ENCODE measurements around the gene MAPK7.

Gene MAPK7

GRCh38 chr17:19378416-19379360 lies at the start of gene MAPK7:
TSS of gene MAPK7 (plus strand) at chr17:19378498. CDS start at chr17:19378901, 403 bp downstream.
- DNase-seq = no peak

DNA sequence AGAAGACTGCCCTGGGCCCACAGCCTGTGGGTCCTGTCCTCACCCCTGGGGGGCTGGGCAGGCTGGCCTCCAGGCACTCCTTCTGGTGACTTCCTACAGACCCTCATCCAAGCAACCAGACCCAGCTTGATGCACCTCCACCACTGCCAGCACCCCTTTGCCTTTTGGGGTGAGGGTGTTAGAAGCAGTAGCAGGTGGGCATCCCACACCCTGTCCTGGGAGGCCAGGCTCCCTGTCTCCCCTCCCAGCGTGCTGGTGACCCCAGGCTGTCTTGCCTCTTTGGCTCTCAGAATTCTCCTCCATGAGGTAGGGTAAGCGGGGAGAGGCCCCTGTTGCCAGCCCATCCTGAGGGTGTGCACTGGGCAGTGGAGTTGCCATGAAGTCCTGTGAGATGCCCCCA lies 49.2 kb upstream of the MAPK7 start:
- no peak for DNase-seq

DNA sequence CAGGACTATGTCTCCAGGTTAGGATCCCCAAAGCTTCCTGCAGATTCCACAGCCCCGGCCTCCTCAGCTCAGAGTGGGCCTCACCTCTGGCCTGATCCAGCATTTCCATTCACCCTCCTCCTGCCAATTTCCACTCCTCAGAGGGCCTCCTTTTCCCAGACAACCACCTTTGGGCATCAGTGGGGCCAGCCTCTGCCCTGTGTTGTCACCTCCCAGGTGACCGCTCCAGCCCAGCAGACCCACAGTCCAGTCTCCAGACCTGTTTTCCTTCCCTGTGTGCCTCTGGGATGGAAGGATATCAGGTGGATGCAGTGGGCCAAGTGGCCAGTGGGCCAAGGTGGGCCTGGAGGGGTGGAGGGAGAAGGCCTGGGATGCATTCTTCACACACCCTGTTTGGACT lies 48.5 kb upstream of the MAPK7 start:
- DNase-seq = no peak

DNA sequence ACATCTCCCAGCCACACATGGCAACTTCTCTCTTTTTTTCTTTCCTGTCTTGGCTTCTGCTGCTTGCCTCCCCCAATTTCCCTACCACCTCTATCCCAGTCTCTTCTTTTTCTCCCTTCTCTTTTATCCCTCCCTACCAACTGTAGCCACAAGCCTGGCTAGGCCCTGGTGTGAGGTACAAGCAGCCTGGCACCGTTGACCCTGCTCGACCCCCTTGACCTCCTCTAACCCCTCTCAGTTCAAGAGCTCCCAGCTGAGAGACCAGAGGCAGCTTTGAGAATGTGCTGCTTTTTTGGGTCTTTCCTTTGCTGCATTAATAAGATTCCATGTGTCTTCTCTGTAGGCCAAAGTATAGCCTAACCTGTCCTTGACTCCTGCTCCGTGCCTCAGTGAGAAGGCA lies 48.0 kb upstream of the MAPK7 start:
- DNase-seq = no peak

DNA sequence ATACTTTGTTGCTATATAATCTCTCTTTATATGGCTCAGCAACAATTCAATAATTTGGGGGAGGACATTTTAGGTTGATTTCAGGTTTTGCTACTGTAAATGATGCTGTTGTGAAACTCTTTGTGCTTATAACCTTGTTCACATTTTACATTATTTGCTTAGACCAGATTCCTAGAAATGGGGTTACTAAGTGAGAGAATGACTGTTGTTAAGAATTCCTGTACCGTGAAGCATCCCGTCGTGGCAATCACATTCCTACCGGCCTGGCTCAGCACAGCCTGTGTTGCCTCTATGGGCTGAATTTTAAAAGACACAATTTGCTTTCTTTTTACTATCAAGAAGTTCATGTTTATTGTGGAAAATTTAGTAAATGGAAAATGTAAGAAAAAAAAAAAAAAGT lies 47.2 kb upstream of the MAPK7 start:
- no peak for DNase-seq

DNA sequence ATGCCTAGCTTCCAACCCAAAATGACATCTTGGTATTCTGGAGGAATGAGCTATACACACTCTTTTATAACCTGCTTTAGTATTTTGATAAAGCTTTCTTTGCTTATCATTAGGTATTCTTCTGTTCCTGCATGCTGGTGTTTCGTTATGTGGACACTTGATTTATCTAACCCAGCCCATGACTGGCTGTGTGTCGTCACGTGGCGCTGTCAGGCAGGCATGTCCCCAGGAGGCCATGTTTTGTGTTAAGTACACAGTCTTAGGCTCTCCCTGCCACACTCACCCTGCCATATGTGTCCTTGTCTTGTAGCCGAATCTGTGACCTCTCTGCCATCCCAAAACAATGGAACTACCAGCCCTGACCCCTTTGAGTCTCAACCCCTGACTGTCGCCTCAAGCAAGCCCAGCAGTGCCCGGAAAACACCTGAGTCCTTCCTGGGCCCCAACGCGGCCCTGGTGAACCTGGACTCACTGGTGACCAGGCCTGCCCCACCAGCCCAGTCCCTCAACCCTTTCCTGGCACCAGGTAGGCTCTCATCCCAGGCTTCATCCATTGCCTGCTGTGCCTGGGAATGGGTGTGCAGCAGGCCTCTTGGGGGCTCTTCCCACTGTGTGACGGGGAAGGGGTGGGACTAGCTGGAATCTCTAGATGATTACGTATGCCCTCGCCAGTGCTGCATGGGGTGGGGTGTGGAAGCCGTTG lies 46.6 kb upstream of the MAPK7 start:
- DNase-seq = no peak

- no peak for DNase-seq
Measured at GRCh38 chr17:19332371-19333131, 45.7 kb upstream of the MAPK7 start.

GRCh38 chr17:19333132-19333440 lies 45.2 kb upstream of the MAPK7 start:
- no peak for DNase-seq

GRCh38 chr17:19333736-19334290 lies 44.5 kb upstream of the MAPK7 start:
- DNase-seq = no peak

GRCh38 chr17:19334331-19334730 lies 44.0 kb upstream of the MAPK7 start:
- DNase-seq = no peak

DNA sequence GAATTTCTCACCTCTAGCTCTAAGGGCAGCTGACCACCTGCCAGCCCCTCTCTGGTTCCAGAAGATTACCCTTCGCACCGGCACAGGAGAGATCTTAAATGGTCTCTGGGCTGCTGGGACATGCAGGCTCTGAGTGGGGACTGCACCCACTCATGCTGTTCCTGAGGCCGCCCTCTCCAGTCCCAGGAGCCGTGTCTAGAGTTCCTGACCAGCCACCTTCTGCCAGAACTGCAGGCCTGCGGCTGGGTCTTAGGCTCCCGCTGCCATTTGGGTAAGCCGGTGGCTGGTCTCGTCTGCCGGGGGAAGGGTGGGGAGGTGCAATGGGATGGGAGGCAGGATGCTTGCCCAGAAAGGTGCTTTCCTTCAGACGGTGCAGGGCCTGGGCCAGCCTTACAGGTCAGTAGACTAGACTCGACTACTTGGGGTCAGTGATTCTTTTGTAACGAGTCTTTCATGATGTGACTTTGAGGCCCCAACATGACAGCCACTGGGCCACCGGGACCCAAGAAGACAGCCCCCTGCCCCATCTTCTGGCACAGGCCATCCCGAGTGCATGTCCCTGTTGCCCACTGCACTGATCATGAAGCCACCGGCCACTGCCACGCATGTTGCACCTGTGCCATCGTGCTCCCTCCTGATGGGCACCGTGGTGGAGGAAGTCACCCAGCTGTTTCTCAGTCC lies 42.2 kb upstream of the MAPK7 start:
- no peak for DNase-seq

DNA sequence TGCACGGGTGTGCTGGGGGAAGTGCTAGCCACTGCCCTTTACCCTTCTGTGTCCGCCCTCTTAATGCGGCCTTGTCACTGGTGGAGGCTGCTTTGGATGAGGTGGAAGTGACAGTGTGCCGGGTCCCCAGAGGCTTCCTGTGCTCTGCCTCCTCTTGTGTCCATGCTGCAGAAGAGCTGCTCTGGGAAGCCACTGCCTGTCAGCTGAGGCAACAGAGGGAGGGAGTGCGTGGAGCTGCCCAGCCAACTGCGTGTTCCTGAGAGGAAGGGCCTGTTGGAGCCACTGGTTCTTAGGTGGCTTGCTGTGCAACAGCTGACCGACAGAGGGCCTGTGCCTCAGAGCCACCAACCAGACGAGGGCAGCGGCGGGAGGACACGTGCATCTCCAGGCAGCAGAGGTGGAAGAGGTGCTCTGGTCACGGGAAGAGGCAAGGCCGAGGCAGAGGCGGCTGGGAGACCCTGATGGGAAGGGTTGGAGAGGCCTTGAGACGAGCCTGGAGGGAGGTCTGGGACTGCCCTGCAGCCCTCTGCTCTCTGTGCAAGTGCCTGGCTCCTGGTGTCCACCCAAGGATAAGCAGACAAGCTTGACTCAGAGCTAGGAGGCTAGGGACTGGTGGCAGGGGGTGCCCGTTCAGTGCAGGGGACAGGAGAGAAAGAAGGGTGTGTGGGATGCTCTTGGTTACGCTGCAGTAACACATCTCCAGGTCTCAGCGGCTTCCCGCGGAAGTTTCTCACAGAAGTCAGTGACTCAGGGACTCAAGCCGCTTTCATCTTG lies 41.2 kb upstream of the MAPK7 start:
- DNase-seq = peak; percentile 7 to 42

DNA sequence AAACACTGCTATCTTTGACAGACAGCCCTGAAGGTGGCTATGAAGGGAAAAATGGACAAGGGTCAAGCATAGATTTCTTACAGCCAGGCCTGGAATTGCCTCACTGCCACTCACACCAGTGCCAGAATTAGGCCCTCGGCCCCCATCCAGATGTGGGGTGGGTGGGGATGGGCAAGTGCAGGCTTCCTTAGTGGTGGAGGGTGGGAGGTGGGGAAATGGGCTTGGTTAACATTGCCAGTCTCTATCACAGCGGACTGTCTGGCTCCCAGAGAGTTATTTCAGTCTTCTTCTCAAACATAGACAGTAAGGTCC lies 40.6 kb upstream of the MAPK7 start:
- no peak for DNase-seq

DNA sequence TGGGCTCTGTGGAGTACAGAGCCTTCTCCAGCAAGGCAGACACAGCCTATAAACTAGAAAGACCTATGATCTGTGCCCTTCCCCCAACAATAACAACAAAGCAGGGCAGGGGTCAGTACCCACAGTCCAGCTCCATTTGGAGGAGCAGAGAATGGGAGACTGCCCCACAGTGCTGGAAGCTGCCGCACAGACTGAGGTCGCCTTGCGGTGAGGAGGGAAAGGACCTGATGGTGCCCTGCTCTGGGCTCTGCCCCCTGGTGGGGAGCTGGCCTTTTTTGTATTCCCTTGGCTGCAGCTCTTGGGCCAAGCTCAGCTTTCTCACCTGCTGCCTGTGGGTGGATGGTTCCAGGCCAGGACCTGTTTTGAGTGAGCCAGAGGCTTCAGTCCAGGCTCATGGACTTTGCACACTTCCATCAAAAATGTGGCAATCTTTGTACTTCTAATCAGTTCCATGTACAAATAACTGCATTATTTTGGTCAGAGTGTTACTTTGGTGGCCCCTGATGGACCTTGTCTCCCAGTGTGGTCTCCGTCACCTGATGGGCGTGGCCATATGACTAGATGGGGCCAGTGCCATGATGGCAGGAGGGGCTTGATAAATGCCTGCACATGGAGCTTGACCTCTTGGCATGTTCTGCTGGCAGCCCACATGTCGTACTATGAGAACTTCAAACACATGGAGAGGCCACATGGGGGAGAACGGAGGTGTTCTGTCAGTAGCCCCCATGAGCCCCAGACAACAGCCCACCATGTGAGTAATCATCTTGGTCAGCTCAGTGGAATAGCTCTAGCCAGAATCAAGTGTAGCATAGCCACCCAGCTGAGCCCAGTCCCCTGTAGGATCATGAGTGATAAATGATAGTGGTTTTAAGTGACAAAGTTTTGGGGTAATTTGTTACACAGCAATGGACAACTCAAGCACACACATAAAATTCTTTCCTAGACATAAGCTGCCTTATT lies 40.0 kb upstream of the MAPK7 start:
- peak; percentile 45 to 73 for DNase-seq

DNA sequence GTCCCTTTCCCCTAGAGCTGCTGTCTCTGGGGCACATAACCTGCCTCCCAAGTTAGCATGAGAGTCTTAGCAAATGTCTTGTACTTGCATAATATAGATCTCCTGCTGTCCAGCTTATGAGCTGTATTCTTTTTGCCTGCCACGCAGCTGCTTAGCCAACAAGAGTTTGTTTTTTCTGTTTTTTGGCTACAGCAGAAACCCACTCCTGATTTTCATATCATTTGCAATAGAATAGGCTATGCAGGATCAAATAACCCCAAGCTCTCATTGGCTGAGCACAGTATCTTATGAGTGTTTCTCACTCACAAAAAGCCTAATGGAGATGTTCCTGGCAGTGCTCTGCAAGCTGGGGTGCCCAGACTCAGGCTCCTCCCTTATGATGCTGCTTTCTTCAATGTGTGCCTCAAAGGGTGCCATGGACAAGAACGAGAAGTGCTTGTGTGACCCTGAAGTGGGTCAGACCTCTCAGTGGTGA lies 38.9 kb upstream of the MAPK7 start:
- DNase-seq = no peak

DNA sequence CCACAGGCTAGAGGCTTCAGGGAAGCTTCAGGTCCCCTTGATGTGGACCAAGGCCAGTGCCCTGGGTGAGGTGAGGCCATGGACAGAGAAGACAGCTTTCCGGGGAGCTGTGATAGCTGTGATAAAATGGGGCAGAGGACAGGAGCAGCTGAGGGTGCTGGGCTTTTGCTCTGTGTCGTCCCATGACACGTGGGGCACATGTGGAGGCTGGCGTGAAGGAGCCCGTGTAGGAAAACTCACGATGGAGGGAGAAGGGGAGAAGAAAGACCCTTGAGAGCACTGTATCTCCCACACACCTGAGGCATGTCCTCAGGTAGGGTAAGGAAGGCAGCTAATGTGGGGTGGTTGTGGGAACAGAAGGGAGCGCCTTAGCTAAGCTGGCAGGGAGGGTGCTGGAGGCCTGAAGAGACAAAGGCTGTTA lies 37.1 kb upstream of the MAPK7 start:
- no peak for DNase-seq

DNA sequence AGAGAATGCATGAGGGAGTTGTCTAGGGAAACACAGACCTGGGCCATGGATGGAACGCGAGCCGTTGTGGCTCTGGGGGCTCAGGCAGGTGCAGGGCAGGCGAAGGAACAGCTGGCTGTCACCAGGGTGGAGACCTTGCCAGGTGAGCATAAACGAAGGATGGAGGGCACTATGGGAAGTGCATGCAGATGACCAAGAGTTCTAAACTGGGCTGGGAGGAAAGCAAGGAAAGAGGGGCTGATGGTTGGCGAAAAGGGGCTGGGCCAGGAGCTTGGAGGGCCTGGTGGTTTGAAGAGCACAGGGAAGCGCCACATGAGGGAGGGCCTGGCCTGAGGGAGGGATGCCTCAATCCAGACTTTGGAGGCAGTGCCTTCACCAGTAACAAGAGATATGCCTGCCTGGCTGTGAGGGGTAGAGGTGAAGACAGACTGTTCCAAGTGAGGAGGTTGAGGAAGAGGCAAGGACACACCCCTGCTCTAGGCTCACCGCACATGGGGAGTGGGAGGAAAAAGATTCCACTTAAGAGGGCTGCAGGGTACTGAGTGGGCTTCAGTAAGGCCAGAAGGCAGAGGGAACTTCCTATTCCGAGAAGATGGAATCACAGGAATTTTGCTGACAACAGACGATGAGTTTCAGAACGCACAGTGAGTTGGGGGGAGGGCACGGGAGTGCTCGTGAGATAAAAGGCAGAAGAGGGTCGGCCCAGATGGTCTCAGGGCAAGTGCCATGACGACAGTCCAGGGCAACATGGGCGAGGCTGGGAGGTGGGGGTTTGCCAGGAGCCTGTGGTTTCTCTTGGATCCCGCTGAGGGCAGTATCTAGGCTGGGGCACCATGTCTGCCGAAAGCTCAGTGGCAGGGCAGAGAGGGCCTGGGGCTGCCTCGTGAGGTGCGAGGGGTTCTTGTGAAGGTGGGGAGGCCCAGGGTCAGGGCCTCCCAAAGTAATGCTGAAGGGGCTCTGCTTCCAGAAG lies 36.4 kb upstream of the MAPK7 start:
- DNase-seq = no peak

DNA sequence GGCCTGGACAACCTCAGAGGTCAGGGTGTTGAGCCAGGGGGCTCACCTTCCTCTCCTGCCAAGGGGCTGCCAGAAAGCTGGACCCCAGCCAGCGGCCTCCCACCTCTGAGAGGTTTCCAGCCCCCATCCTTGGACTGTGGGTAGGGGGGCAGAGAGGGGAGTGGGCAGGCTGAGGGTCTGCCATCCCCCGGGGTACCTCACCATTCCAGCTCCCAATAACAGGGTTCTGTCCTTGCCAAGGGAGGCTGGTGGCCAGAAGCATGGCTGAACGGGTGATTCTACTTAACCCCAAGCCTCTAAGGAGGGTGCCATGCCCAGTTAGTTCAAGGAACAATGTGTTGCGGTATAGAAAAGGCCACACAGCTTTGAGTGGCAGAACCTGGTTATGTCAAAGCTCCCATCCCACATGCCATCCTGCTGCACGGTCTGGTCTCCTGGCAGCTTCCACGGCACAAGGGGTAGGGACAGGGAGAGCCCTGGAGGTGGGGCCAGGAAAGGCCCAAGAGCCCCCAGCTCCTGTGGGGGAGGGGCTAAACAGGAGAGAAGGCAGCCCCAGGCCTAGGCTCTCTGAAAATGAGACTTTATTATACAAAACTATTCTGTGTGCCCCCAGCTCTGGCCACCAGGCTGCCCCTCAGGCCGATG lies 35.6 kb upstream of the MAPK7 start:
- DNase-seq = no peak

- no peak for DNase-seq
Measured at GRCh38 chr17:19343256-19343630, 35.1 kb upstream of the MAPK7 start.
